Heart right ventricle (tissue), 16 donors: ENCODE data around the gene ADAM12. TPM values are rescaled to one million over a fixed set of nuclear protein-coding genes. Genes with fewer than 3 reads are reported as not detected.

Experiments
- ATAC-seq, 8 donors: fragments of 200-7000 bp; cut with Tn5 transposase; one replicate each; pipeline ENCODE4 v1.9.1; 2020; ENCODE audit warnings: mild to moderate bottlenecking in 8 of 8, moderate library complexity in 8 of 8, moderate number of reproducible peaks in 1 of 8
- DNase-seq, 2 donors: peaks; one replicate each; pipeline ENCODE4 v3.0.0-alpha.2; 2020
- H3K27ac ChIP-seq, 10 donors: fragments of 200-600 bp; sonication (generic) in 2 of 10; one replicate each; pipeline versions ENCODE4 v1.5.0 to v1.8.0; 2020 to 2022; ENCODE audit warnings: mild to moderate bottlenecking in 3 of 10
- H3K27me3 ChIP-seq, 7 donors: fragments of 200-600 bp; one replicate each; pipeline ENCODE4 v1.8.0; 2021 to 2022; ENCODE audit warnings: mild to moderate bottlenecking in 2 of 7
- H3K36me3 ChIP-seq, 9 donors: fragments of 200-600 bp; sonication (generic) in 1 of 9; one replicate each; pipeline versions ENCODE4 v1.5.0 to v1.8.0; 2020 to 2022; ENCODE audit warnings: mild to moderate bottlenecking in 2 of 9
- H3K4me1 ChIP-seq, 9 donors: fragments of 200-600 bp; sonication (generic) in 1 of 9; one replicate each; pipeline versions ENCODE4 v1.5.0 to v1.8.0; 2020 to 2022; ENCODE audit warnings: mild to moderate bottlenecking in 4 of 9
- H3K4me3 ChIP-seq, 10 donors: fragments of 200-600 bp; sonication (generic) in 2 of 10; one replicate each; pipeline versions ENCODE4 v1.5.0 to v1.8.0; 2020 to 2022; ENCODE audit warnings: mild to moderate bottlenecking in 7 of 10, moderate library complexity in 2 of 10
- H3K9me3 ChIP-seq, 11 donors: fragments of 200-600 bp in 10 of 11; sonication (generic) in 2 of 11; one replicate each; pipeline versions ENCODE4 v1.5.0 to v1.8.0; 2013 to 2022; ENCODE audit warnings: mild to moderate bottlenecking in 2 of 11, control low read depth in 1 of 11, moderate library complexity in 1 of 11
- CTCF ChIP-seq, 9 donors: fragments of 200-600 bp; sonication (generic) in 2 of 9; IDR thresholded peaks; one replicate each; pipeline versions ENCODE4 v1.5.0 to v1.8.0; 2021 to 2022; ENCODE audit warnings: antibody characterized with exemption in 9 of 9, mild to moderate bottlenecking in 5 of 9, moderate library complexity in 1 of 9
- WGBS, 2 donors: extraction: QIAGEN DNeasy Blood & Tissue Kit; methylation state at CpG; one replicate each; pipeline ENCODE4 v1.1.7; 2013; ENCODE audit warnings: inconsistent platforms in 1 of 2; 5-methylcytosine and 5-hydroxymethylcytosine counted together
- intact Hi-C, 10 donors: fragments of 100-400 bp; cut with DNase I; formaldehyde crosslinking; loops; one replicate each; pipeline versions ENCODE4 v1.11.1 to v1.14.2; 2022
- polyA plus RNA-seq, 2 donors: library from polyadenylated mRNA; stranded (reverse); fragments of 200-250 nt; gene quantifications; one replicate each; pipeline ENCODE4 v1.2.3, GENCODE V29; 2013
- total RNA-seq, 10 donors: library from RNA; stranded (reverse); fragmentation: NEBNext Ultra II Directional in 3 of 10; extraction: Animal tissue kit (Norgen Biotek cat#: 25700) in 3 of 10; gene quantifications; one replicate each; pipeline versions ENCODE4 v1.2.1 to v1.2.4, GENCODE V29; 2021 to 2023
- donor health status: Arrhythmogenic right ventricular cardiomyopathy.
- donor health status: ischemic (EF 13 %, LVEDD 7.1; RV severe dilation, severe dysfunction).
- donor health status: healthy with polysubstance abuse.
- donor health status: DM: no; HTN: yes; CAD: no.
- donor health status: DM: no; HTN: no; CAD: no.
- donor health status: ischemic (EF 25% LVEDD 6.9; RV normal size, moderate dysfunction).
- donor health status: ischemic (EF 25% LVEDD 5.7; RV mildly dilated, moderate dysfunction).
- donor health status: healthy.
- donor health status: DM: yes; HTN: yes; CAD: no.
- donor health status: Ischemic cardiomyopathy.
- donor health status: ischemic (EF 35%, LVEDD 5.7; RV mildly dilated, moderate dysfunction).
- donor health status: nonischemic (EF 11% LVEDD 7.7; RV severe dilation, severe dysfunction).
- donor health status: DM: yes; HTN: yes; CAD: no.
- donor health status: PGD.
- donor health status: ischemic (EF 29% LVEDD 5.4; RV normal size, mild dysfunction).
- donor health status: nonischemic (EF 23%, LVEDD 6.1; RV moderate dilation, normal function).

ADAM12 gene
- total and polyA plus RNA-seq, 12 donors, result 0.07 to 6.9 (median 0.47) TPM

GRCh38 chr10:126341491-126341890, 46.8 kb downstream of the ADAM12 start:
- no peak for DNase-seq
- no peak for ATAC-seq
- no peak for TF ChIP-seq CTCF (IDR thresholded peaks at IDR 0.05)
- intact Hi-C loops, result no loop called here
- H3K27me3 ChIP-seq, result peaks cover 0 to 5% (median 0%) of the 10 kb centered on the region in 7 donors
- H3K27ac ChIP-seq, result no peak overlapping the region
- no peaks in the 10 kb centered on the region for H3K4me1 ChIP-seq
- H3K4me3 ChIP-seq, result no peak overlapping the region
- no peaks in the 10 kb centered on the region for H3K36me3 ChIP-seq
- H3K9me3 ChIP-seq, result peaks cover 0 to 13% (median 3%) of the 10 kb centered on the region in 11 donors
- WGBS, 2 donors, result 66 to 73% methylated on average over 2 of the region's 2 CpGs

GRCh38 chr10:126337251-126337810, 50.9 kb downstream of the ADAM12 start:
- ATAC-seq (no peak), DNase-seq (no peak)
- no peak overlapping the region for H3K4me3 ChIP-seq
- no peaks in the 10 kb centered on the region for H3K36me3 ChIP-seq
- 89 to 94% methylated on average over 1 of the region's 1 CpG for WGBS, 2 donors
- H3K27me3 ChIP-seq, result peaks cover 0 to 5% (median 0%) of the 10 kb centered on the region in 7 donors
- H3K9me3 ChIP-seq, result no peaks in the 10 kb centered on the region
- TF ChIP-seq CTCF (IDR thresholded peaks at IDR 0.05), result no peak
- no peaks in the 10 kb centered on the region for H3K4me1 ChIP-seq
- H3K27ac ChIP-seq, result no peak overlapping the region
- intact Hi-C loops, result no loop called here

- TF ChIP-seq CTCF (IDR thresholded peaks at IDR 0.05), result no peak
- 81 to 86% methylated on average over 9 of the region's 9 CpGs for WGBS, 2 donors
- no peak for ATAC-seq
- Histone ChIP-seq H3K4me1 (no peaks in the 10 kb centered on the region), H3K27me3 (peaks cover 0 to 5% (median 0%) of the 10 kb centered on the region in 7 donors), H3K4me3 (no peak overlapping the region), H3K27ac (no peak overlapping the region), H3K9me3 (no peaks in the 10 kb centered on the region), H3K36me3 (no peaks in the 10 kb centered on the region)
- DNase-seq, result no peak
- intact Hi-C loops, result no loop called here
Observed at GRCh38 chr10:126336801-126337200, 51.5 kb downstream of the ADAM12 start.

GRCh38 chr10:126334272-126334671, 54.0 kb downstream of the ADAM12 start:
- WGBS, 2 donors, result 63 to 71% methylated on average over 2 of the region's 2 CpGs
- no peak overlapping the region for H3K27ac ChIP-seq
- H3K4me3 ChIP-seq, result no peak overlapping the region
- DNase-seq (no peak), ATAC-seq (no peak)
- no peaks in the 10 kb centered on the region for H3K36me3 ChIP-seq
- no peak for TF ChIP-seq CTCF (IDR thresholded peaks at IDR 0.05)
- intact Hi-C loops, result no loop called here
- no peaks in the 10 kb centered on the region for H3K9me3 ChIP-seq
- H3K27me3 ChIP-seq, result peaks cover 0 to 4% (median 0%) of the 10 kb centered on the region in 7 donors
- H3K4me1 ChIP-seq, result no peaks in the 10 kb centered on the region
